Stomach (tissue), 9 donors: ENCODE measurements around the gene GYG2. TPM values are rescaled to one million over a fixed set of nuclear protein-coding genes. Genes with fewer than 3 reads are reported as not detected.

Source experiments
- DNase-seq, 2 donors: peaks; one replicate each; pipeline versions ENCODE4 v3.0.0 to v3.0.0-alpha.2; 2013 to 2019
- H3K27ac ChIP-seq, 5 donors: fragments of 200-600 bp in 4 of 5; sonication (generic) in 4 of 5; one replicate each; pipeline ENCODE4 v1.5.1; 2013 to 2019; ENCODE audit warnings: mild to moderate bottlenecking in 1 of 5, moderate library complexity in 1 of 5
- H3K27me3 ChIP-seq, 3 donors: fragments of 200-600 bp; sonication (generic); one replicate each; pipeline ENCODE4 v1.5.1; 2017 to 2019; ENCODE audit warnings: mixed run types in 1 of 3
- H3K36me3 ChIP-seq, 4 donors: fragments of 200-600 bp; sonication (generic); 1 replicate in 3 of 4; 2 replicates in 1 of 4; pipeline ENCODE4 v1.5.1; 2016 to 2019
- H3K4me1 ChIP-seq, 4 donors: fragments of 200-600 bp; sonication (generic); one replicate each; pipeline ENCODE4 v1.5.1; 2016 to 2019
- H3K4me3 ChIP-seq, 4 donors: fragments of 200-600 bp; sonication (generic) in 3 of 4; one replicate each; pipeline ENCODE4 v1.5.1; 2016 to 2019; ENCODE audit warnings: mild to moderate bottlenecking in 1 of 4
- H3K9me3 ChIP-seq, 4 donors: fragments of 200-600 bp; sonication (generic); one replicate each; pipeline ENCODE4 v1.5.1; 2016 to 2019
- CTCF ChIP-seq, 7 experiments: fragments of 450-650 bp in 4 of 7; fragments of 200-600 bp in 3 of 7; sonication (generic) in 3 of 7; IDR thresholded peaks; one replicate each; pipeline ENCODE4 v1.5.1; 2016 to 2019; ENCODE audit warnings: antibody characterized with exemption in 7 of 7, control low read depth in 2 of 7, mild to moderate bottlenecking in 1 of 7
- EP300 ChIP-seq: sonication (generic); formaldehyde crosslinking; IDR thresholded peaks from one replicate; pipeline ENCODE4 v1.6.1; 2017; ENCODE audit warnings: antibody characterized with exemption
- POLR2A ChIP-seq, 4 donors: fragments of 450-650 bp; IDR thresholded peaks; one replicate each; pipeline ENCODE4 v1.6.1; 2016; ENCODE audit warnings: antibody characterized with exemption in 4 of 4, control low read depth in 2 of 4, mild to moderate bottlenecking in 1 of 4, moderate library complexity in 1 of 4
- POLR2AphosphoS5 ChIP-seq, 3 donors: sonication (generic); formaldehyde crosslinking; IDR thresholded peaks; one replicate each; pipeline ENCODE4 v1.6.1; 2016; ENCODE audit warnings: antibody characterized with exemption in 3 of 3
- WGBS, 5 donors: extraction: QIAGEN DNeasy Blood & Tissue Kit in 3 of 5; methylation state at CpG; one replicate each; pipeline versions ENCODE4 v1.1.5 to v1.1.7; 2013 to 2018; 5-methylcytosine and 5-hydroxymethylcytosine counted together
- intact Hi-C: fragments of 100-400 bp; cut with DNase I; formaldehyde crosslinking; loops from one replicate; pipeline ENCODE4 v1.15.1; 2023; ENCODE audit warnings: low total_unique reads
- polyA plus RNA-seq, 3 donors: library from polyadenylated mRNA; stranded (reverse); fragments of 200-250 nt; gene quantifications; one replicate each; pipeline ENCODE4 v1.2.3, GENCODE V29; 2013
- total RNA-seq, 5 donors: library from RNA; depleted of rRNA; stranded (reverse); fragments of >200 nt; gene quantifications; one replicate each; pipeline versions ENCODE4 v1.1.0 to v1.2.3, GENCODE V29; 2014 to 2016
- donor health status: healthy with polysubstance abuse.
- donor health status: Bipolar disorder and iron deficiency.
- donor health status: healthy.

The GYG2 gene
- total and polyA plus RNA-seq, 8 donors: 2.2 to 6.2 (median 5.5) TPM

- no peak for TF ChIP-seq POLR2A (IDR thresholded peaks at IDR 0.05)
- no peak for TF ChIP-seq CTCF (IDR thresholded peaks at IDR 0.05)
- Histone ChIP-seq H3K4me3 (no peak overlapping the region), H3K27me3 (no peaks in the 10 kb centered on the region), H3K9me3 (peaks cover 0 to 3% (median 0%) of the 10 kb centered on the region in 4 donors), H3K27ac (no peak overlapping the region), H3K4me1 (no peaks in the 10 kb centered on the region), H3K36me3 (no peaks in the 10 kb centered on the region)
- 67 to 89% (median 84%) methylated on average over 2 of the region's 2 CpGs for WGBS, 5 donors
- intact Hi-C loops: no loop called here
- no peak for DNase-seq
These were observed 49.8 kb downstream of the GYG2 start for GRCh38 chrX:2878563-2878962.

GRCh38 chrX:2879670-2880069, 50.9 kb downstream of the GYG2 start:
- DNase-seq: no peak
- Histone ChIP-seq H3K27me3 (no peaks in the 10 kb centered on the region), H3K4me3 (no peak overlapping the region), H3K9me3 (no peaks in the 10 kb centered on the region), H3K36me3 (no peaks in the 10 kb centered on the region), H3K4me1 (no peaks in the 10 kb centered on the region), H3K27ac (no peak overlapping the region)
- WGBS, 5 donors: 73 to 93% (median 90%) methylated on average over 1 of the region's 1 CpG
- intact Hi-C loops: no loop called here
- TF ChIP-seq CTCF (IDR thresholded peaks at IDR 0.05) (no peak), POLR2AphosphoS5 (IDR thresholded peaks at IDR 0.05) (no peak), POLR2A (IDR thresholded peaks at IDR 0.05) (no peak), EP300 (no peak)

GRCh38 chrX:2883770-2884169, 55.0 kb downstream of the GYG2 start:
- intact Hi-C loops: no loop called here
- Histone ChIP-seq H3K36me3 (no peaks in the 10 kb centered on the region), H3K27me3 (no peaks in the 10 kb centered on the region), H3K27ac (no peak overlapping the region), H3K4me3 (no peak overlapping the region), H3K4me1 (peaks cover 0 to 3% (median 0%) of the 10 kb centered on the region in 4 donors), H3K9me3 (no peaks in the 10 kb centered on the region)
- TF ChIP-seq POLR2AphosphoS5 (IDR thresholded peaks at IDR 0.05) (no peak), POLR2A (IDR thresholded peaks at IDR 0.05) (no peak), CTCF (IDR thresholded peaks at IDR 0.05) (no peak), EP300 (no peak)
- WGBS, 5 donors: 95 to 100% (median 97%) methylated on average over 5 to 14 of the region's 14 CpGs
- DNase-seq: no peak

- TF ChIP-seq CTCF (IDR thresholded peaks at IDR 0.05) (no peak), EP300 (no peak), POLR2AphosphoS5 (IDR thresholded peaks at IDR 0.05) (no peak), POLR2A (IDR thresholded peaks at IDR 0.05) (no peak)
- H3K4me3 ChIP-seq: no peak overlapping the region
- H3K27me3 ChIP-seq: no peaks in the 10 kb centered on the region
- intact Hi-C loops: no loop called here
- H3K27ac ChIP-seq: no peak overlapping the region
- 61 to 92% (median 83%) methylated on average over 5 to 7 of the region's 7 CpGs for WGBS, 5 donors
- peaks cover 0 to 29% (median 16%) of the 10 kb centered on the region in 4 donors for H3K4me1 ChIP-seq
- H3K9me3 ChIP-seq: no peaks in the 10 kb centered on the region
- DNase-seq: no peak
- H3K36me3 ChIP-seq: no peaks in the 10 kb centered on the region
These were observed 59.6 kb downstream of the GYG2 start for GRCh38 chrX:2888309-2888708.
